ENCODE results near the gene SH3RF1.

GRCh38 chr4:169137558-169137920 lies 133.2 kb downstream of the SH3RF1 start:
- TF ChIP-seq CTCF (conservative IDR thresholded peaks at IDR 0.05 in 1 of 2, IDR thresholded peaks at IDR 0.05 in 1 of 2; ENCODE audit: extremely low read depth in 1 of 2, insufficient read depth in 1 of 2, low read depth in 1 of 2, low read length in 2 of 2) = no peak
- no peak for TF ChIP-seq EZH2 (IDR thresholded peaks at IDR 0.05; ENCODE audit: borderline replicate concordance, low read length)
